GM12878 (cell line): ENCODE measurements around the gene DOCK1.

ENCODE experiments used
- BRCA1 ChIP-seq: IDR thresholded peaks from 2 replicates; pipeline ENCODE4 v1.6.1; 2011; ENCODE audit warnings: low read depth, low read length, improper control_type of control experiment
- CTCF ChIP-seq, 3 experiments: IDR thresholded peaks in 2 of 3; conservative IDR thresholded peaks in 1 of 3; 2 replicates each; pipeline ENCODE4 v1.5.1; 2011; ENCODE audit warnings: low read depth in 3 of 3, low read length in 3 of 3, mild to moderate bottlenecking in 3 of 3, control low read depth in 2 of 3, moderate library complexity in 2 of 3, inconsistent platforms in 1 of 3, mixed read lengths in 1 of 3; ENCODE audit not compliant: control insufficient read depth in 2 of 3, insufficient read depth in 1 of 3; ENCODE audit errors: extremely low read depth in 1 of 3
- MTA3 ChIP-seq: IDR thresholded peaks from 2 replicates; pipeline ENCODE4 v1.6.1; 2012; ENCODE audit warnings: low read length, inconsistent platforms, borderline replicate concordance
- SKIL ChIP-seq: fragments of 450-650 bp; IDR thresholded peaks from 2 replicates; pipeline ENCODE4 v1.6.1; 2017; ENCODE audit warnings: mild to moderate bottlenecking, low read depth, inconsistent platforms; ENCODE audit not compliant: poor library complexity, severe bottlenecking
- SMC3 ChIP-seq: IDR thresholded peaks from 2 replicates; pipeline ENCODE4 v1.6.1; 2011; ENCODE audit warnings: low read length, improper control_type of control experiment, borderline replicate concordance
- SRF ChIP-seq, 2 experiments: IDR thresholded peaks; 2 replicates each; pipeline ENCODE4 v1.6.1; 2011; ENCODE audit warnings: low read depth in 2 of 2, low read length in 2 of 2, mild to moderate bottlenecking in 1 of 2, moderate library complexity in 1 of 2
- TF ChIP-seq, protein P1 (sequence below): IDR thresholded peaks from 2 replicates; pipeline ENCODE4 v1.6.1; 2011; ENCODE audit warnings: low read depth, mild to moderate bottlenecking, low read length, moderate library complexity, borderline replicate concordance; ENCODE audit errors: extremely low read depth
- TF ChIP-seq, protein P2 (sequence below): fragments of 450-650 bp; formaldehyde crosslinking; IDR thresholded peaks from 2 replicates; pipeline ENCODE4 v1.4.0; 2020; ENCODE audit warnings: mild to moderate bottlenecking, moderate library complexity

GRCh38 chr10:127303746-127304145 is 398.5 kb downstream of the DOCK1 start:
- no peak for TF ChIP-seq SRF (IDR thresholded peaks at IDR 0.05; ENCODE audit: low read depth in 2 of 2, low read length in 2 of 2)
- TF ChIP-seq, protein P1, sequence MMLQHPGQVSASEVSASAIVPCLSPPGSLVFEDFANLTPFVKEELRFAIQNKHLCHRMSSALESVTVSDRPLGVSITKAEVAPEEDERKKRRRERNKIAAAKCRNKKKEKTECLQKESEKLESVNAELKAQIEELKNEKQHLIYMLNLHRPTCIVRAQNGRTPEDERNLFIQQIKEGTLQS: no peak
- TF ChIP-seq MTA3: no peak
- no peak for TF ChIP-seq SKIL
- TF ChIP-seq SMC3: no peak
- no peak for TF ChIP-seq BRCA1
- TF ChIP-seq, protein P2, sequence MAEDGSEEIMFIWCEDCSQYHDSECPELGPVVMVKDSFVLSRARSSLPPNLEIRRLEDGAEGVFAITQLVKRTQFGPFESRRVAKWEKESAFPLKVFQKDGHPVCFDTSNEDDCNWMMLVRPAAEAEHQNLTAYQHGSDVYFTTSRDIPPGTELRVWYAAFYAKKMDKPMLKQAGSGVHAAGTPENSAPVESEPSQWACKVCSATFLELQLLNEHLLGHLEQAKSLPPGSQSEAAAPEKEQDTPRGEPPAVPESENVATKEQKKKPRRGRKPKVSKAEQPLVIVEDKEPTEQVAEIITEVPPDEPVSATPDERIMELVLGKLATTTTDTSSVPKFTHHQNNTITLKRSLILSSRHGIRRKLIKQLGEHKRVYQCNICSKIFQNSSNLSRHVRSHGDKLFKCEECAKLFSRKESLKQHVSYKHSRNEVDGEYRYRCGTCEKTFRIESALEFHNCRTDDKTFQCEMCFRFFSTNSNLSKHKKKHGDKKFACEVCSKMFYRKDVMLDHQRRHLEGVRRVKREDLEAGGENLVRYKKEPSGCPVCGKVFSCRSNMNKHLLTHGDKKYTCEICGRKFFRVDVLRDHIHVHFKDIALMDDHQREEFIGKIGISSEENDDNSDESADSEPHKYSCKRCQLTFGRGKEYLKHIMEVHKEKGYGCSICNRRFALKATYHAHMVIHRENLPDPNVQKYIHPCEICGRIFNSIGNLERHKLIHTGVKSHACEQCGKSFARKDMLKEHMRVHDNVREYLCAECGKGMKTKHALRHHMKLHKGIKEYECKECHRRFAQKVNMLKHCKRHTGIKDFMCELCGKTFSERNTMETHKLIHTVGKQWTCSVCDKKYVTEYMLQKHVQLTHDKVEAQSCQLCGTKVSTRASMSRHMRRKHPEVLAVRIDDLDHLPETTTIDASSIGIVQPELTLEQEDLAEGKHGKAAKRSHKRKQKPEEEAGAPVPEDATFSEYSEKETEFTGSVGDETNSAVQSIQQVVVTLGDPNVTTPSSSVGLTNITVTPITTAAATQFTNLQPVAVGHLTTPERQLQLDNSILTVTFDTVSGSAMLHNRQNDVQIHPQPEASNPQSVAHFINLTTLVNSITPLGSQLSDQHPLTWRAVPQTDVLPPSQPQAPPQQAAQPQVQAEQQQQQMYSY: no peak
- TF ChIP-seq CTCF (IDR thresholded peaks at IDR 0.05 in 2 of 3, conservative IDR thresholded peaks at IDR 0.05 in 1 of 3; ENCODE audit: control insufficient read depth in 2 of 3, extremely low read depth in 1 of 3, insufficient read depth in 1 of 3, low read depth in 3 of 3, low read length in 3 of 3): no peak
